Epithelial cell of prostate (primary cell): ENCODE data around the gene CD40LG.

Source experiments
- DNase-seq: peaks from one replicate; pipeline ENCODE4 v3.0.0-alpha.2; 2011; ENCODE audit warnings: low read depth, low spot score
- H3K27ac ChIP-seq: fragments of 450-650 bp; 2 replicates; pipeline ENCODE4 v1.5.1; 2017; ENCODE audit warnings: mild to moderate bottlenecking

Gene CD40LG

GRCh38 chrX:136647677-136648360 is at the start of gene CD40LG:
Gene CD40LG (plus strand): TSS chrX:136648158. CDS start chrX:136648249, 91 bp downstream.
- H3K27ac ChIP-seq: no peak within 1 kb of the TSS
- no peak for DNase-seq

- no peak overlapping the region for H3K27ac ChIP-seq
- DNase-seq: no peak
Observed at GRCh38 chrX:136598631-136599030, 49.3 kb upstream of the CD40LG start.

GRCh38 chrX:136600059-136600458 is 47.9 kb upstream of the CD40LG start:
- DNase-seq: no peak
- no peak overlapping the region for H3K27ac ChIP-seq

- DNase-seq: no peak
- no peak overlapping the region for H3K27ac ChIP-seq
Observed at GRCh38 chrX:136607236-136607635, 40.7 kb upstream of the CD40LG start.

GRCh38 chrX:136608295-136608933 is 39.5 kb upstream of the CD40LG start:
- DNase-seq: no peak
- H3K27ac ChIP-seq: no peak overlapping the region

GRCh38 chrX:136616987-136617685 is 30.8 kb upstream of the CD40LG start:
- DNase-seq: no peak
- no peak overlapping the region for H3K27ac ChIP-seq

GRCh38 chrX:136619899-136620505 is 28.0 kb upstream of the CD40LG start:
- H3K27ac ChIP-seq: no peak overlapping the region
- DNase-seq: no peak

- no peak for DNase-seq
- no peak overlapping the region for H3K27ac ChIP-seq
Observed at GRCh38 chrX:136620780-136621179, 27.2 kb upstream of the CD40LG start.

GRCh38 chrX:136622568-136622967 is 25.4 kb upstream of the CD40LG start:
- DNase-seq: no peak
- H3K27ac ChIP-seq: no peak overlapping the region

- DNase-seq: no peak
- no peak overlapping the region for H3K27ac ChIP-seq
Observed at GRCh38 chrX:136623396-136623795, 24.6 kb upstream of the CD40LG start.

GRCh38 chrX:136625246-136625645 is 22.7 kb upstream of the CD40LG start:
- DNase-seq: no peak
- H3K27ac ChIP-seq: no peak overlapping the region

- no peak overlapping the region for H3K27ac ChIP-seq
- DNase-seq: no peak
Observed at GRCh38 chrX:136626237-136626636, 21.7 kb upstream of the CD40LG start.

- no peak for DNase-seq
- no peak overlapping the region for H3K27ac ChIP-seq
Observed at GRCh38 chrX:136626891-136627290, 21.1 kb upstream of the CD40LG start.

- DNase-seq: no peak
Observed at GRCh38 chrX:136627409-136627808, 20.5 kb upstream of the CD40LG start.

GRCh38 chrX:136629084-136629750 is 18.7 kb upstream of the CD40LG start:
- H3K27ac ChIP-seq: no peak overlapping the region
- no peak for DNase-seq

More at GRCh38 chrX:136627409-136627808, 20.5 kb upstream of the CD40LG start:
- no peak overlapping the region for H3K27ac ChIP-seq

- DNase-seq: no peak
- no peak overlapping the region for H3K27ac ChIP-seq
Observed at GRCh38 chrX:136630881-136631280, 17.1 kb upstream of the CD40LG start.

GRCh38 chrX:136635235-136635634 is 12.7 kb upstream of the CD40LG start:
- no peak for DNase-seq
- H3K27ac ChIP-seq: no peak overlapping the region

- no peak overlapping the region for H3K27ac ChIP-seq
Observed at GRCh38 chrX:136636121-136636520, 11.8 kb upstream of the CD40LG start.

GRCh38 chrX:136639506-136640176 is 8.3 kb upstream of the CD40LG start:
- no peak for DNase-seq
- H3K27ac ChIP-seq: no peak overlapping the region

More at GRCh38 chrX:136636121-136636520, 11.8 kb upstream of the CD40LG start:
- no peak for DNase-seq

GRCh38 chrX:136643243-136643642 is 4.7 kb upstream of the CD40LG start:
- H3K27ac ChIP-seq: no peak overlapping the region
- no peak for DNase-seq
